ENCODE results near the gene SPRR2B.
"Not testable (repeated sequence)": the region's sequence is repeated elsewhere in the genome, so short reads cannot be mapped to it uniquely, and the experiment has no call there.

Gene SPRR2B

DNA sequence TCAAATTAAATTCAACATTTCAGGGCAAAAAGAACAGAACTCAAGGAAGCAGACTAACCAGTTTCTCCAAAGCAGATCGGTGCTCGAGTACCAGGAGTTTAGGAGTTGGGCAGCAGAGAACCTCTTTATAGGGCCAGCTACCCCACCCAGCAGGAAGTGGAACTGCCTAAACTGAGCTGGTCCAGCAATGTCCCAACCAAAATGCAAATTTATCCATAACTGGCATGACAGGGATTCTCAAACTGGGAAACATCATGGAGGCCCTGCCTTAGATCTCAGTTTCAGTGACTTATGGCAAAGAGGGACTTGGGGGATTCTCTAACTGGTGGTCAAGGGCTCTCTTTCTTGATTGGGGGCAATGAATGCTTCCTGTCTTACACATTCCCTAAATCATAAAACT, at the start of gene SPRR2B:
Gene SPRR2B (minus strand): TSS at position 101 of the 400 bp plus-strand sequence. CDS start 772 bp downstream, outside the sequence.
- no peak for DNase-seq

DNA sequence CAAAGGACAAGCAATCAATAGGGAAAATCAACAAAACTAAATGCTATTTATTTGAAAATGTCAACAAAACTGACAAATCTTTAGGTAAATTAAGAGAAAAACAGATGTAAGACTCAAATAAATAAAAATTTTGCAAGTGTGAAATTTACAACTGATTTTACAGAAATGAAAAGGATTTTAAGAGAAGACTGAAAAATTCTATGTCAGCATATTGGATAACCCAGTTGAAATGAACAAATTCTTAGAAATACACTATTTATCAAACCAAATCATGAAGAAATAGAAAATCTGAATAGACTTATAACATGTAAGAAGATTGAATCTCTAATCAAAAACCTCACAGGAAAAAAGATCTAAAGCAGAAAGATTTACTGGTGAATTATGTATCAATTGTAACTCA, 49.5 kb upstream of the SPRR2B start:
- no peak for DNase-seq

DNA sequence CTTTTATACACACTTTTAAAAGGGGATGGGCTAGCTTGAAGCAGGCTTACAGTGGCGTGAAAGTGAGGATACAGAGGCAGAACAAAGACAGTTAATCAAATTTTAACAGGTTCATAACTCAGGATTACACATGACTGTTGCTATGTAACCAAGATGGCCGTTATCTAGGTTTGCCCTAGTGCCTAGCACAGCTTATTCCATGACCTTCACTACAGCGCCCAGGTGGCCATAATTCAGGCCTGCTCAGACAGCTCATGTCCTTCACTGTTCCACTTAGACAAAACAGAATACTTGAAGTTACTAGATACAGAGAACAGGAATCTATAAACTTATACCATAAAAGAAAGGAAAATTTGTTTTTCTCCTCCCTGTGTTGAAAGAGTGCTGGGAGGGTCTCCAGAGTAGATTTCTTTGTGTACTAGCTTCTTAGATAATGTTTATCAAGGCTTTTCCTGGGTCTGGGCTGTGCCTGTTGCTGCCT, 48.1 kb upstream of the SPRR2B start:
- DNase-seq = no peak

DNA sequence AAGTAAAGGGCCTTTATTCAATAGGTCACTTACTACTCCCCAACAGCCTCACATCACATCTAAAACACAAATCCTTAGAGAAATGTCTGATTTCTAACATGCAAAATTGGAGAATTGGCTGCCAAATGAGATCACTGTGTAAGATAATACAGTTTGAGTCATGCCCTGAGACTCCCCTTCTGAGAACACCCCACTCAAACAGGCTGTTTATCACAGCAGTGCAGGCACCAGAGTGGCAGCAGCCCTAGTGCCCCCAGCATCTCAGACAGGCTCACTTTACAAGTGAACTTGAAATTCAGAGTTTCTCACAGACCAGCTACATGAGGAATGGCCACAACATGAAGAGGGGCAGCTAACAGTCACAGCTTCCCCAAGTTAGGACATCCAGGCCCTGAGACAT, 43.9 kb upstream of the SPRR2B start:
- DNase-seq = not testable (repeated sequence)

DNA sequence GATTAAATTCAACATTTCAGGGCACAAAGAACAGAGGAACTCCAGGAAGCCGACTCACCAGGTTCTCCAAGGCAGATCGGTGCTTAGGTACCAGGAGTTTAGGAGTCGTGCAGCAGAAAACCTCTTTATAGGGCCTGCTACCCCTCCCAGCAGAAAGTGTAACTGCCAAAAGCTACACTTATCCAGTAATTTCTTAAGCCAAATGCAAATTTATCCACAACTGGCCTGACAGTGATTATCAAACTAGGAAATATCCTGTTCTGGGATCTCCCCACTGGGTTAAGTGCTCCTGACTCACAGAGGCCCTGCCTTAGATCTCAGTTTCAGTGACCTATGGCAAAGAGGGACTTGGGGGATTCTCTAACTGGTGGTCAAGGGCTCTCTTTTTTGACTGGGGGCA, 42.0 kb upstream of the SPRR2B start, which contains the start of gene SPRR2F:
Gene SPRR2F (minus strand): TSS at position 101 of the 400 bp plus-strand sequence. CDS start 783 bp downstream, outside the sequence.
- DNase-seq = no peak

DNA sequence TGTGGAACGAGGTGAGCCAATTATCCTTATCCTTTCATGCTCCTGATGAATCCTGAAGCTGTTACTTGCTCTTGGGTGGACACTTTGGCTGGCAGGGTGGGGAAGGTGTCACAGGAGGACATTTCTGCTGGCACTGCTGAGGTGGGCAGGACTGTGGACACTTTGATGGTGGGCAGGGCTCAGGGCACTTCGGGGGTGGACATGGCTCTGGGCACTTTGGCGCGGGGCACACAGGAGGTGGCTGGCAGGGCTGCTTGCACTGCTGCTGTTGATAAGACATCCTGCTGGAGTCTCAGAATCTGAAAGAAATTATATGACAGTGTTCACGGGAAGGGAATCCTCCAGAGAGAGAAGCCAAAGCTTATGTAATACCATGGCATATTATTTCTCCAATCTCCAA, 41.0 kb upstream of the SPRR2B start:
- not testable (repeated sequence) for DNase-seq

DNA sequence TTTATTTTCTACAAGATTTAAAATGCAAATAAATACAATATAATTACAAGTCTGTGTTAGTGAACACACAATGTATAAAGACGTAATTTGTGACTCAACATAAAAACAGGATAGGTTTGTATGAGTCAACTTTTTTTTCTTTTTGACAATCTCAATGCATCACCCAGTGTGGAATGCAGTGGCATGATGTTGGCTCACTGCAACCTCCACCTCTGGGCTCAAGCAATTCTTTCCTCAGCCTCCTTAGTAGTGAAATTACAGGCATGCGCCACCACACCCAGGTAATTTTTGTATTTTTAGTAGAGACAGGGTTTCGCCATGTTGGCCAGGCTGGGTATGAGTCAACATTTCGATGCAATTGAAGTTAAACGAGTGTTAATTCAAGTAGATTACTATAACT, 28.8 kb upstream of the SPRR2B start:
- DNase-seq = no peak

DNA sequence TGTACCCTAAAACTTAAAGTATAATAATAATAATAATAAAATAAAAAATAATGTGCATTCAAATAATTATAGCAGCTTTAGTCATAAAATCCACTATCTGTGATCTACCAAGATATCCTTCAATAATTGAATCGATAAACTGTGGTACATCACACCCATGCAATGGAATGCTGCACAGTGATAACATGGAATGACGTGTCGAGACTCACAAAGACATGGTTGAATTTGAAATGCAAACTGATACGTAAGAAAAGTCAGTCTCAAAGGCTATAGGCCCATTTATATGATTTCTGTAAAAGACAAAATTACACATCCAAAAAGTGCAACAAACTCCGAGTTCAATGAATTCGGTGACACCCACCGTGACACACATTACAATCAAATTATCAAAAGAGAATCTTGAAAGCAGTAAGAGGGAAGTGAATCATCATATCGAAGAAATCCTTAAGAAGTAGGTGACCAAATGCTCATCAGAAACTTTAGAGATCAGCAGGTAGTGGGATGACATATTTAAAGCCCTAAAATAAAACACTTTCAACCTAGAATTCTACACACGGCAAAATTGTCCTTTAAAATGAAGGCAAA, 28.1 kb upstream of the SPRR2B start:
- DNase-seq = no peak

DNA sequence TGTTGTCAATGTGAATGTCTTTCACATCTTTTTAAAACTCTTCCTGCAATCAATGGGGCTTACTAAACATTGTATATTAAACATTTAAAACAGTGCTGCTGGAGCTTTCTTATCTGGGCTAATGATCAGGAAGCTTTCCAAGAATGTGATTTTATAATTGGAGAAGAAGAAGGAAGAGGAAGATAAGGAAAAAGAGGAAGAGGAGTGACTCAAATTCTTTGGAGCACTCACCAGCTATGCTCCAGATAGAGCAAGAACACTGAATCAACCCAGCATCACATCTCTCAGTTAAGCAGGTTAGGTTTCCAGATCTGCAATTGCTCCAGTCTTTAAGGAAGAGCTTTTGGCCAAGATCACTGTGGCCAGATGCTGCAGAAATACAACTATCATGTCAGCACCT, 24.4 kb upstream of the SPRR2B start:
- no peak for DNase-seq

DNA sequence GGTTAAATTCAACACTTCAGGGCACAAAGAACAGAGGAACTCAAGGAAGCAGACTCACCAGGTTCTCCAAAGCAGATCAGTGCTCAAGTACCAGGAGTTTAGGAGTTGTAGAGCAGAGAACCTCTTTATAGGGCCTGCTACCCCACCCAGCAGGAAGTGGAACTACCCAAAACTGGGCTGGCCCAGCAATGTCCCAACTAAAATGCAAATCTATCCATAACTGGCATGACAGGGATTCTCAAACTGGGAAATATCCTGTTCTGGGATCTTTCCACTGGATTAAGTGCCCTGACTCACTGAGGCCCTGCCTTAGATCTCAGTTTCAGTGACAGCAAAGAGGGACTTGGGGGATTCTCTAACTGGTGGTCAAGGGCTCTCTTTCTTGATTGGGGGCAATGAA, 23.0 kb upstream of the SPRR2B start, which contains the start of gene SPRR2E:
Gene SPRR2E (minus strand): TSS at position 101 of the 400 bp plus-strand sequence. CDS start 775 bp downstream, outside the sequence.
- no peak for DNase-seq

DNA sequence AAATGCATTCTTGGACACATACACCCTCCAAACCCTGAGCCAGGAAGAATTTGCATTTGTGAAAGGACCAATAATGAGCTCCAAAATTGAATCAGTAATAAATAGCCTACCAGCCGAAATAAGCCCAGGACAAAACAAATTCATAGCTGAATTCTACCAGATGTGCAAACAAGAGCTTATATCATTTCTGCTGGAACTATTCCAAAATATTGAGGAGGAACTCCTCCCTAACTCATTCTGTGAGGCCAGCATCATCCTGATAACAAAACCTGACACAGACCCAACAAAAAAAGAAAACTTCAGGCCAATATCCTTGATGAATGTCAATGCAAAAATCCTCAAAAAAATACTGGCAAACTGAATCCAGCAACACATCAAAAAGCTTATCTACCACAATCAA, 16.2 kb upstream of the SPRR2B start:
- DNase-seq = no peak

DNA sequence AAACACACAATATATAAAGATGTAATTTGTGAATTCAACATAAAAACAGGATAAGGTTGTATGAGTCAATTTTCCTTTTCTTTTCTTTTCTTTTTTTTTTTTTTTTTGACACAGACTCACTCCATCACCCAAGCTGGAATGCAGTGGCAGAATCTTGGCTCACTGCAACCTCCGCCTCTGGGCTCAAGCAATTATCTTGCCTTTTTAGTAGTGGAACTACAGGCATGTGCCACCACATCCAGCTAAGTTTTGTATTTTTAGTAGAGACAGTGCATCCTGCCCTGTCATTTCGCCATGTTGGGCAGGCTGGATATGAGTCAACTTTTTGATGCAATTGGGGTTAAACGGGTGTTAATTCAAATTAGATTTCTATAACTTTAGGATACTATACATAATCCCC, 10.3 kb upstream of the SPRR2B start:
- no peak for DNase-seq

DNA sequence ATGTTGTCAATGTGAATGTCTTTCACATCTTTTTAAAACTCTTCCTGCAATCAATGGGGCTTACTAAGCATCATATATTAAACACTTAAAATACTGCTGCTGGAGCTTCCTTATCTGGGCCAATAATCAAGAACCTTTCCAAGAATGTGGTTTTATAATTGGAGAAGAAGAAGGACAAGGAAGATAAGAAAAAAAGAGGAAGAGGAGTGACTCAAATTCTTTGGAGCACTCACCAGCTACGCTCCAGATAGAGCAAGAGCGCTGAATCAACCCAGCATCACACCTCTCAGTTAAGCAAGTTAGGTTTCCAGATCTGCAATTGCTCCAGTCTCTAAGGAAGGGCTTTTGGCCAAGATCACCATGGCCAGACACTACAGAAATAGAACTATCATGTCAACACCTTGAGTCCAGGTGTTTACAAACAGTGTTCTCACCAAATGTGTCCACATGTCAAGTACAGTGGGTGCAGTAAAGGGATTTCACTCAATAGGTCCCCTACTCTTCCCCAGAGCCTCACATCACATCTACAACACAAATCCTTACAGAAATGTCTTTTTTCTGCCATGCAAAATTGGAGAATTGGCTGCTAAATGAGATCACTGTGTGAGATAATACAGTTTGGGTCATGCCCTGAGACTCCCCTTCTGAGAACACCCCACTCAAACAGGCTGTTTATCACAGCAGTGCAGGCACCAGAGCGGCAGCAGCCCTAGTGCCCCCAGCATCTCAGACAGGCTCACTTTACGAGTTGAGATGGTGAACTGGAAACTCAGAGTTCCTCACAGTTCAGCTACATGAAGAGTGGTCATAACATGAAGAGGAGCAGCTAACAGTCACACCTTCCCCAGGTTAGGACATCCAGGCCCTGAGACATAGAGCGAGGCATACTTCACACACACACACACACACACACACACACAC, 1.7 kb upstream of the SPRR2B start:
- no peak for DNase-seq

DNA sequence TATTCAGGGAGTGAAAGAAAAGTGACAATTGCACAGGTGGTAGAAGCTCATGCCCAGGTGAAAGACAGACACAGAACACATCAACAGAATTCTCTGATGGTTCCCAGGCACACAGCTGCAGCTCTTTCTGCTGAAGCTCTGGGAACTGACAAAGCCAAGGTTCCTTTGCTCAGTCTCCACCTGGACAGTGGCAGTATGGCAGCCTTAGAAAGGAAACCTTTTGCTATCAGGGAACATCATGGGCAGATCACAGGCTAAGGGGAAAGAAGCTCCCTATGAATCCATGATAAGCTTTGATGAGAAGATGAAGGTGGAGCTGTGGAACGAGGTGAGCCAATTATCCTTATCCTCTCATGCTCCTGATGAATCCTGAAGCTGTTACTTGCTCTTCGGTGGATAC, 1.2 kb downstream of the SPRR2B start:
- DNase-seq = no peak

DNA sequence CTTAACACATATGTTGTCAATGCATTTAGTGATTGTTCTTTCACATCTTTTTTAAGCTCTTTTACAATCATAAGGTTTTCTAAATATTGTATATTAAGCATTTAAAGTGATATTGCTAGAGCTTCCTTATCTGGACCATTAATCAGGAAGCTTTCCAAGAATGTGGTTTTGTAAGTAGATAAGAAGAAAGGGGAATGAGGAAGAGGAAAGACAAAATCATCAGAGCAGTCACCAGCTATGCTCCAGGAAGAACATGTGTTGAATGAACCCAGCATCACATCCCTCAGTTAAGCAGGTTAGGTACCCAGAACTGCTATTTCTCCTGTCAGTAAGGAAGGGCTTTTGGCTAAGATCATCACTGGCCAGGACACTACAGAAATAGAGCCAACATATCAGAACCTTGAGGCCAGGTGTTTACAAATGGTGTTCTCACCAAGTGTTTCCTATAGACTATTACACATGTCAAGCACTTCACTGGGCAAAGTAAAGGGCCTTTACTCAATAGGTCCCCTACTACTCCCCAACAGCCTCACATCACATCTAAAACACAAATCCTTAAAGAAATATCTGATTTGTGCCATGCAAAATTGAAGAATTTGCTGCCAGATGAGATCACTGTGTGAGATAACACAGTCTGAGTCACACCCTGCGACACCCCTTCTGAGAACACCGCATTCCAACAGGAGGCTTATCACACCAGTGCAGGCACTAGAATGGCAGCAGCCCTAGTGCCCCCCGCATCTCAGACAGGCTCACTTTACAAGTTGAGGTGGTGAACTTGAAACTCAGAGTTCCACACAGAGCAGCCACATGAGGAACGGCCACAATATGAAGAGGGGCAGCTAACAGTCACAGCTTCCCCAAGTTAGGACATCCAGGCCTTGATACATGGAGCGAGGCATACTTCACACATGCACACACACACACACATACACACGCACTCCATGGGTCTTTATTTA, 12.3 kb downstream of the SPRR2B start:
- DNase-seq = no peak

DNA sequence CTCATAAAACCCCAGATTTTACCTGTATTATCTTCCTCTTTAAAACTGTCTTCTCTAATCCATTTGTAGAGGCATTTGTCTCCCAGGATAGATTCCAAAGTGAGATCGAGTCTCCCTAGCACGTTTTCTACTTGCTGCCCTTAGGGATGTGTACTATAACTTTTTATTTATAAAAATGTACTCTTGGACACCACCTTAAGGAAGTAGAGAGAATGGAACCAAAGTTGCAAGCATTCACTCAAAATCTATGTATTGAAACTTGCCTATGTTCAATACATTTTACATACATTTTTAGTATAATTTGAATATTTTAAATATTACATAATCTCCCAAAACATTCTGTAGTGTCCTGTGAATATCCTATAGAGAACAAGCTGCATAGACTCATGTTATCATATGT, 13.3 kb downstream of the SPRR2B start:
- DNase-seq = no peak

DNA sequence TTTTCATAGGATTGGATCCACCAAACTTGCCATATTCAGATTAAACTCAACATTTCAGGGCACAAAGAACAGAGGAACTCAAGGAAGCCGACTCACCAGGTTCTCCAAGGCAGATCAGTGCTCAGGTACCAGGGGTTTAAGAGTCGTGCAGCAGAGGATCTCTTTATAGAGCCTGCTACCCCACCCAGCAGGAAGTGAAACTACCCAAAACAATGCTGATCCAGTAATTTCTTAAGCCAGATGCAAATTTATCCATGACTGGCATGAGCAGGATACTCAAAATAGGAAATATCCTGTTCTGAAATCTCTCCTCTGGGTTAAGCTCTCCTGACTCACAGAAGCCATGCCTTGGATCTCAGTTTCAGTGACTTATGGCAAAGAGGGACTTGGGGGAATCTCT, 14.0 kb downstream of the SPRR2B start, which contains the start of gene SPRR2A:
Gene SPRR2A (minus strand): TSS at position 138 of the 400 bp plus-strand sequence. CDS start 777 bp downstream, outside the sequence.
- DNase-seq = no peak

DNA sequence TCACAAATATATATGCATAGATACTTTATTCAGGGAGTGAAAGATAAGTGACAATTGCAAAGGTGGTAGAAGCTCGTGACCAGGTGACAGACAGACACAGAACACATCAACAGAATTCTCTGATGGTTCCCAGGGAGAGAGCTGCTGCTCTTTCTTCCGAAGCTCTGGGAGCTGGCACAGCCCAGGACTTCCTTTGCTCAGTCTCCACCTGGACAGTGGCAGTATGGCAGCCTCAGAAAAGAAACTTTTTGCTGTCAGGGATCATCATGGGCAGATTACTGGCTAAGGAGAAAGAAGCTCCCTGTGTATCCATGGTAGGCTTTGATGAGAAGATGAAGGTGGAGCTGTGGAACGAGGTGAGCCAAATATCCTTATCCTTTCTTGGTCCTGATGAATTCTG, 15.3 kb downstream of the SPRR2B start:
- not testable (repeated sequence) for DNase-seq

DNA sequence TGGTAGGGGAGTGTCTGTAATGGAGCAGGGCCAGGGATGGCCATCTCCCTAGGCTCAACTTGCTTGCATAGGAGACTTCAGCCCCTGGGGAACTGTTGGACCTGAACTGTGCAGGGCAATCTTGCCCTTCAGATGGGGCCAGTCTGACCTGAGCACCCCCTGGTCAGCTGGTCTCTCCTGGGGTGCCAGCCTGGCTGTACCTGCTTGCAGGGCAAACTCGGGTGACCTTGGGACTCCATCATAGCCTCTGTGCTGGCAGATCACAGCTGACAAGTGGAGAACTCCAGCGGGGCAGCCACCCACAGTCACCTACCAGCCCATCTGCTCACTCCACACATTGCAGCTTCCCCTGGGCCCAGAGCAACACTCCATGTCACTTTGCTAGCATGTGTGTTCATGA, 22.2 kb downstream of the SPRR2B start:
- no peak for DNase-seq

DNA sequence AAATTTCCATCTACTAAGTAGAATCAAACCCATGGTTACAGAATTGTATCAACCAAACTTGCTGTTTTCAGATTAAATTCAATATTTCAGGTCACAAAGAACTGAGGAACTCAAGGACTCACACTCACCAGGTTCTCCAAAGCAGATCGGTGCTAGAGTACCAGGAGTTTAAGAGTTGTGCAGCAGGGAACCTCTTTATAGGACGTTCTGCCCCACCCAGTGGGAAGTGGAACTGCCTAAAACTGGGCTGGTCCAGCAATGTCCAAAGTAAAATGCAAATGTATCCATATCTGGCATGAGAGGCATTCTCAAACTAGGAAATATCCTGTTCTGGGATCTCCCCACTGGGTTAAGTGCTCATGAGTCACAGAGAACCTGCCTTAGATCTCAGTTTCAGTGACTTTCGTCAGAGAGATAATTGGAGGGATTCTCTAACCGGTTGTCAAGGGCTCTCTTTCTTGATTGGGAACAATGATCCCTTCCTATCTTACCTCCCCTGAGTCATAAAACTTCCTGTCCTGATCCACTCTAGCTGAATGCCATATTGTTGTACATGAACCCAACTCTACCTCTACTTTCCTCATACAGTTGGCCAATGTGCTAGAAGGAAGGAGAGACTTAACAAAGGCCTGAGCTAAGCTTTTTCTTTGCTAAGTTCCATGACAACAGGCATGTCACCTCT, 30.3 kb downstream of the SPRR2B start, which contains the start of gene SPRR2D:
Gene SPRR2D (minus strand): TSS at position 171 of the 682 bp plus-strand sequence. CDS start 774 bp downstream, outside the sequence.
- no peak for DNase-seq

DNA sequence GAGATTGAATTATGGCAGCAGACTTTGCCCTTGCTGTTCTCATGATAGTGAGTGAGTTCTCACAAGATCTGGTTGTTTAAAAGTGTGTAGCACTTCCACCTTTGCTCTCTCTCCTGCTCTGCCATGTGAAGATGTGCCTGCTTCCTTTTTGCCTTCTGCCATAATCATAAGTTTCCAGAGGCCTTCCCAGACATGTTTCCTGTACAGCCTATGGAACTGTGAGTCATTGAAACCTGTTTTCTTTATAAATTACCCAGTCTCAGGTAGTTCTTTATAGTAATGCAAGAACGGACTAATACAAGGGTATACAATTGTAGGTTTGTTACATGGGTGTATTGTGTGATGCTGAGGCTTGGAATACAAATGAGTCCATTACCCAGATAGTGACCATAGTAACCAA, 36.2 kb downstream of the SPRR2B start:
- no peak for DNase-seq

Measured in NCI-H1105 treated with DMSO at 0.1 percent for 48 hours (cell line).